HepG2 (cell line): ENCODE measurements around the gene GABBR2. TPM values are rescaled to one million over a fixed set of nuclear protein-coding genes. Genes with fewer than 3 reads are reported as not detected.

ENCODE experiments used
- ATAC-seq: fragments of 200-7000 bp; cut with Tn5 transposase; 3 replicates; pipeline ENCODE4 v1.9.1; 2020; ENCODE audit warnings: mild to moderate bottlenecking, moderate library complexity
- BruUV-seq: library from RNA; stranded (reverse); fragments of 400-500 nt; replicated peaks from 2 replicates; lab custom pipeline; 2021; lab: Mats Ljungman, UMichigan
- CTCF ChIA-PET: fragments of 300-600 bp; formaldehyde crosslinking; extraction: SDS; loops from one replicate; lab custom pipeline; 2021; ENCODE audit warnings: low total read pairs, inconsistent platforms, low intra/inter-chr PET ratio; lab: Yijun Ruan, JAX
- POLR2A ChIA-PET: fragments of 350-600 bp; sonication (Branson Sonifier 250); formaldehyde crosslinking; loops from one replicate; lab custom pipeline; 2020; ENCODE audit warnings: antibody characterized with exemption, inconsistent platforms; lab: Yijun Ruan, JAX
- DNase-seq: peaks from one replicate; pipeline ENCODE4 v3.0.0-alpha.2; 2015; ENCODE audit warnings: low spot score
- FAIRE-seq: peaks from 3 replicates; lab custom pipeline; 2011; peaks lifted over from hg19 to GRCh38; lab: Jason Lieb, UNC
- H2AFZ ChIP-seq: one replicate; pipeline ENCODE4 v1.6.1; 2011; ENCODE audit warnings: low read length, inconsistent platforms
- H3K27ac ChIP-seq: fragments of 300-600 bp; 3 replicates; pipeline ENCODE4 v1.8.0; 2011; ENCODE audit warnings: mixed run types, mild to moderate bottlenecking, mixed read lengths, low read length, inconsistent platforms; ENCODE audit not compliant: insufficient read depth; ENCODE audit errors: extremely low read length
- H3K27me3 ChIP-seq, 2 experiments: fragments of 200-600 bp in 1 of 2; 2 replicates in 1 of 2; 3 replicates in 1 of 2; pipeline versions ENCODE4 v1.6.0 to v1.8.0; 2011; ENCODE audit warnings: low read length in 2 of 2, mild to moderate bottlenecking in 2 of 2, moderate library complexity in 2 of 2, inconsistent platforms in 1 of 2; ENCODE audit not compliant: insufficient read depth in 2 of 2, control insufficient read depth in 1 of 2
- H3K36me3 ChIP-seq, 2 experiments: fragments of 200-600 bp in 1 of 2; replicated peaks in 1 of 2; 2 replicates in 1 of 2; 3 replicates in 1 of 2; pipeline versions ENCODE4 v1.5.1 to v1.8.0; 2011; ENCODE audit warnings: low read length in 2 of 2, inconsistent platforms in 1 of 2; ENCODE audit not compliant: insufficient read depth in 2 of 2, control insufficient read depth in 1 of 2
- H3K4me1 ChIP-seq: 2 replicates; pipeline ENCODE4 v1.5.1; 2012; ENCODE audit warnings: low read length, inconsistent platforms; ENCODE audit not compliant: insufficient read depth
- H3K4me2 ChIP-seq: 2 replicates; pipeline ENCODE4 v1.6.0; 2011; ENCODE audit warnings: low read depth, low read length, inconsistent platforms
- H3K4me3 ChIP-seq, 3 experiments: fragments of 200-600 bp in 1 of 3; sonication (generic), shearing (Covaris generic) in 1 of 3; replicated peaks in 1 of 3; 2 replicates each; pipeline ENCODE4 v1.5.1; 2011 to 2016; ENCODE audit warnings: low read length in 3 of 3, inconsistent platforms in 2 of 3, low read depth in 2 of 3, mild to moderate bottlenecking in 2 of 3, control low read depth in 1 of 3, mixed read lengths in 1 of 3; ENCODE audit not compliant: insufficient read depth in 1 of 3
- H3K79me2 ChIP-seq: one replicate; pipeline ENCODE4 v1.6.1; 2011; ENCODE audit warnings: low read length, inconsistent platforms; ENCODE audit not compliant: insufficient read depth
- H3K9ac ChIP-seq: 2 replicates; pipeline ENCODE4 v1.6.0; 2011; ENCODE audit warnings: mild to moderate bottlenecking, low read depth, low read length, inconsistent platforms; ENCODE audit not compliant: insufficient read depth
- H3K9me3 ChIP-seq: 2 replicates; pipeline ENCODE4 v1.5.1; 2012; ENCODE audit warnings: mild to moderate bottlenecking, low read length
- H4K20me1 ChIP-seq: 2 replicates; pipeline ENCODE4 v1.6.0; 2011; ENCODE audit warnings: inconsistent platforms, mild to moderate bottlenecking, low read length, moderate library complexity; ENCODE audit not compliant: insufficient read depth
- DR1 ChIP-seq: sonication (generic); formaldehyde crosslinking; IDR thresholded peaks from 2 replicates; pipeline ENCODE4 v1.8.0; 2021; ENCODE audit warnings: mild to moderate bottlenecking, missing genetic modification reagents, inconsistent platforms
- FOXP1 ChIP-seq, 2 experiments: fragments of 450-650 bp in 1 of 2; IDR thresholded peaks; 2 replicates each; pipeline ENCODE4 v1.6.1; 2017 to 2018; ENCODE audit warnings: antibody characterized with exemption in 1 of 2
- NFYB ChIP-seq: sonication (generic); formaldehyde crosslinking; IDR thresholded peaks from 2 replicates; pipeline ENCODE4 v1.4.0; 2020; ENCODE audit warnings: missing genetic modification reagents
- NFYC ChIP-seq: IDR thresholded peaks from 2 replicates; pipeline ENCODE4 v1.6.1; 2016; ENCODE audit warnings: missing genetic modification reagents, missing compliant biosample characterization
- ZNF205 ChIP-seq: IDR thresholded peaks from 2 replicates; pipeline ENCODE4 v1.6.1; 2018; ENCODE audit warnings: missing biosample characterization, missing genetic modification reagents
- ZNF337 ChIP-seq: sonication (generic); formaldehyde crosslinking; IDR thresholded peaks from 2 replicates; pipeline ENCODE4 v1.5.1; 2020; ENCODE audit warnings: missing genetic modification reagents, low read depth, mild to moderate bottlenecking, borderline replicate concordance
- ZNF383 ChIP-seq: sonication (generic); formaldehyde crosslinking; IDR thresholded peaks from 2 replicates; pipeline ENCODE4 v1.4.0; 2020; ENCODE audit warnings: missing genetic modification reagents, mild to moderate bottlenecking, borderline replicate concordance
- ZNF496 ChIP-seq: sonication (generic); formaldehyde crosslinking; IDR thresholded peaks from 2 replicates; pipeline ENCODE4 v1.8.1; 2023; ENCODE audit warnings: mild to moderate bottlenecking, moderate library complexity, missing genetic modification reagents; ENCODE audit not compliant: insufficient replicate concordance
- ZNF557 ChIP-seq: sonication (generic); formaldehyde crosslinking; IDR thresholded peaks from 2 replicates; pipeline ENCODE4 v1.4.0; 2020; ENCODE audit warnings: missing genetic modification reagents
- ZNF670 ChIP-seq: sonication (generic); formaldehyde crosslinking; IDR thresholded peaks from 2 replicates; pipeline ENCODE4 v1.8.0; 2022; ENCODE audit warnings: mild to moderate bottlenecking, missing genetic modification reagents, borderline replicate concordance
- ZNF816 ChIP-seq: sonication (generic); formaldehyde crosslinking; IDR thresholded peaks from 2 replicates; pipeline ENCODE4 v1.8.0; 2022; ENCODE audit warnings: missing genetic modification reagents, mild to moderate bottlenecking, borderline replicate concordance
- ZNF879 ChIP-seq: sonication (generic); formaldehyde crosslinking; IDR thresholded peaks from 2 replicates; pipeline ENCODE4 v1.8.1; 2023; ENCODE audit warnings: missing genetic modification reagents
- ZSCAN5A ChIP-seq: sonication (generic); formaldehyde crosslinking; IDR thresholded peaks from 2 replicates; pipeline ENCODE4 v1.8.0; 2022; ENCODE audit warnings: mild to moderate bottlenecking, missing genetic modification reagents, borderline replicate concordance
- WGBS: methylation state at CpG from one replicate; pipeline ENCODE4 v1.1.6; 2017; ENCODE audit warnings: low lambda C conversion rate; 5-methylcytosine and 5-hydroxymethylcytosine counted together
- in situ Hi-C: cut with HindIII; loops from 2 replicates; pipeline ENCODE4 v1.10.0; 2017; ENCODE audit warnings: low pct_unique_long_range_greater_than_20kb; ENCODE audit not compliant: extremely low pct_ligation_motif_present
- intact Hi-C: fragments of 100-400 bp; cut with micrococcal nuclease; formaldehyde crosslinking; loops from one replicate; pipeline ENCODE4 v1.10.0; 2022; ENCODE audit not compliant: unreplicated experiment
- polyA plus RNA-seq, 8 experiments: library from polyadenylated mRNA; depleted of rRNA in 3 of 8; stranded (reverse) in 7 of 8; unstranded in 1 of 8; fragments of >200 nt; fragmentation: Illumina TruSeq in 4 of 8; extraction: Trizol in 4 of 8; gene quantifications; 2 replicates each; pipeline versions ENCODE4 v1.2.1 to v1.2.3, GENCODE V29; 2011 to 2016; ENCODE audit warnings: low read depth in 4 of 8, missing spikeins in 1 of 8, mixed read lengths in 1 of 8; ENCODE audit not compliant: insufficient read depth in 1 of 8
- total RNA-seq, 5 experiments: library from RNA; depleted of rRNA; stranded (reverse); fragments of >200 nt; fragmentation: Illumina TruSeq; extraction: Trizol; gene quantifications; 2 replicates each; pipeline ENCODE4 v1.2.3, GENCODE V29; 2016; ENCODE audit warnings: low read depth in 1 of 5

GABBR2 gene
- total and polyA plus RNA-seq, 2 of the 13 experiments (the other 11 are each of a cell fraction or from before 2014, with no cell fraction given), result 0.02 TPM; not detected in 1

DNA sequence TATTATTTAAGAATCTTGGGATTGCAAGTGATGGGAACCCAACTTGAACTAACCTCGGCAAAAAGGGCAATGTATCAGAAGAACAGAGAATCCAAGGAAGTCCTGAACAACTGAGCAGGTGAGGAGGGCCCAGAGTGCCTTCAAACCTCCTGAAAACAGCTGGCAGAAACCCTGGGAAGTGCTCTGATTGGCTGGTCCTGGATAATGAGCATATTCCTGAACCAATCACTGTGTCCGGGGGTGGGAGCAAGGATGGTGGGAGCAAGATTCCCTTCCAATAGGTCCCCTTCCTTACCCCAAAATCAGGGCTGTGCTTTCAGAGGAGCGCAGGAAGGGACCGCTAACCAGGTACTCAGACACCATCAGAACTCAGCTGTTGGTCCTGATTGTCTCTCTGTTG, 421.4 kb downstream of the GABBR2 start:
- Histone ChIP-seq H3K27me3 (peaks cover 3 to 27% of the 10 kb centered on the region in 2 experiments; a peak in 3 of 5 replicates), H3K4me2 (no peak overlapping the region), H3K36me3 (no peaks in the 10 kb centered on the region), H3K79me2 (no peaks in the 10 kb centered on the region), H3K27ac (no peak overlapping the region), H3K4me3 (no peak overlapping the region), H3K9me3 (no peaks in the 10 kb centered on the region), H4K20me1 (no peaks in the 10 kb centered on the region), H3K9ac (no peak overlapping the region), H3K4me1 (peaks cover 15% of the 10 kb centered on the region), H2AFZ (no peak overlapping the region)
- DNase-seq (no peak), ATAC-seq (no peak), FAIRE-seq (no peak)
- in situ Hi-C loops, result no loop called here
- intact Hi-C loops, result no loop called here
- WGBS, result 69% methylated on average over 3 of the region's 4 CpGs
- TF ChIP-seq NFYB (CRISPR knock-in tag), result peak; percentile 74
- no peak for TF ChIP-seq ZNF816 (CRISPR knock-in tag)
- peak; percentile 58 for TF ChIP-seq NFYC (CRISPR knock-in tag)
- TF ChIP-seq ZNF337 (CRISPR knock-in tag), result no peak
- CTCF ChIA-PET, result no interaction called here
- no TSS peak for BruUV-seq
- POLR2A ChIA-PET, result no interaction called here

GRCh38 chr9:98285446-98285845, 423.3 kb downstream of the GABBR2 start:
- ATAC-seq, result no peak
- CTCF ChIA-PET, result no interaction called here
- Histone ChIP-seq H3K4me1 (peaks cover 15% of the 10 kb centered on the region), H3K4me3 (no peak overlapping the region), H2AFZ (no peak overlapping the region), H3K9me3 (no peaks in the 10 kb centered on the region), H3K36me3 (no peaks in the 10 kb centered on the region), H3K27me3 (peaks cover 3 to 36% of the 10 kb centered on the region in 2 experiments; a peak in 3 of 5 replicates), H3K27ac (no peak overlapping the region), H3K4me2 (no peak overlapping the region), H3K9ac (no peak overlapping the region), H4K20me1 (no peaks in the 10 kb centered on the region), H3K79me2 (no peaks in the 10 kb centered on the region)
- FAIRE-seq, result no peak
- intact Hi-C loops, result no loop called here
- in situ Hi-C loops, result no loop called here
- DNase-seq, result no peak
- no TSS peak for BruUV-seq
- no peak for TF ChIP-seq DR1 (CRISPR knock-in tag)
- no peak for TF ChIP-seq ZSCAN5A (CRISPR knock-in tag)
- TF ChIP-seq ZNF205, result no peak
- no peak for TF ChIP-seq ZNF496
- no peak for TF ChIP-seq ZNF557 (CRISPR knock-in tag)
- TF ChIP-seq FOXP1 (IDR thresholded peaks at IDR 0.05), result no peak
- TF ChIP-seq FOXP1 (CRISPR knock-in tag; IDR thresholded peaks at IDR 0.05), result no peak
- TF ChIP-seq ZNF383 (CRISPR knock-in tag), result no peak
- no peak for TF ChIP-seq ZNF670 (CRISPR knock-in tag)
- TF ChIP-seq ZNF879 (CRISPR knock-in tag), result no peak
- POLR2A ChIA-PET, result no interaction called here
- WGBS, result 0% methylated on average over 4 of the region's 4 CpGs
